ENCODE data around the gene PCNA. TPM values are rescaled to one million over a fixed set of nuclear protein-coding genes. Genes with fewer than 3 reads are reported as not detected.
"Not testable (repeated sequence)": the region's sequence is repeated elsewhere in the genome, so short reads cannot be mapped to it uniquely, and the experiment has no call there.

The PCNA gene
- total RNA-seq, 1 experiment from 2014 or later, result 274 TPM

- no peak overlapping the region for H3K18ac ChIP-seq (ENCODE audit: insufficient read length, low read depth, low read length)
- H3K14ac ChIP-seq (ENCODE audit: insufficient read depth, low read length), result no peak overlapping the region
- H2BK20ac ChIP-seq (ENCODE audit: low read depth, low read length, poor library complexity, severe bottlenecking), result no peak overlapping the region
- no peak overlapping the region for H2BK12ac ChIP-seq (ENCODE audit: insufficient read length, low read depth, low read length)
- no peak for TF ChIP-seq CTCF (conservative IDR thresholded peaks at IDR 0.05)
- H3K27me3 ChIP-seq (ENCODE audit: insufficient read depth, low read length), result no peaks in the 10 kb centered on the region
- no peak overlapping the region for H2BK120ac ChIP-seq (ENCODE audit: low read depth, low read length, poor library complexity, severe bottlenecking)
- H3K4me2 ChIP-seq (ENCODE audit: insufficient read depth, insufficient read length, low read length), result no peak overlapping the region
- H4K20me1 ChIP-seq (ENCODE audit: control insufficient read depth, insufficient read depth, insufficient read length), result no peaks in the 10 kb centered on the region
- H3K9me3 ChIP-seq (ENCODE audit: control insufficient read depth, low read depth, low read length), result no peaks in the 10 kb centered on the region
- Mint-ChIP-seq H3K36me3 (ENCODE audit: insufficient read depth in 1 of 3, low read depth in 3 of 3) (no peaks in the 10 kb centered on the region), H3K4me3 (no peak overlapping the region), H3K27ac (no peak overlapping the region), H3K27me3 (ENCODE audit: low read depth) (peaks cover 2% of the 10 kb centered on the region; the same call in 1 of the 2 replicates), H3K4me1 (peaks cover 11 to 12% of the 10 kb centered on the region in 2 experiments), H3K9me3 (no peaks in the 10 kb centered on the region)
- no peak overlapping the region for H2BK5ac ChIP-seq (ENCODE audit: insufficient read length, low read length)
- H3K27ac ChIP-seq (ENCODE audit: insufficient read length, low read depth, low read length), result no peak overlapping the region
- H4K91ac ChIP-seq (ENCODE audit: insufficient read length, low read depth, low read length), result no peak overlapping the region
- H3T11ph ChIP-seq (ENCODE audit: low read length), result no peak overlapping the region
- no peak overlapping the region for H2BK15ac ChIP-seq (ENCODE audit: low read depth, low read length)
- H2AK5ac ChIP-seq (ENCODE audit: insufficient read length, low read length), result no peak overlapping the region
- no peak for DNase-seq
- H4K5ac ChIP-seq (ENCODE audit: insufficient read length, low read depth, low read length), result no peak overlapping the region
- no peaks in the 10 kb centered on the region for H3K23me2 ChIP-seq (ENCODE audit: insufficient read length, low read depth, low read length, poor library complexity, severe bottlenecking)
- H3K9ac ChIP-seq (ENCODE audit: extremely low read depth, insufficient read length, low read length), result no peak overlapping the region
- H3K4me1 ChIP-seq (ENCODE audit: insufficient read depth, low read length), result no peaks in the 10 kb centered on the region
- H3K23ac ChIP-seq (ENCODE audit: insufficient read length, low read depth, low read length), result no peak overlapping the region
- no peak overlapping the region for H4K8ac ChIP-seq (replicated peaks; ENCODE audit: insufficient read length, low read depth, low read length)
- H3K79me1 ChIP-seq (ENCODE audit: insufficient read depth, low read depth, low read length, poor library complexity, severe bottlenecking), result no peaks in the 10 kb centered on the region
- H3K79me2 ChIP-seq (ENCODE audit: insufficient read depth, low read length), result no peaks in the 10 kb centered on the region
- H2AFZ ChIP-seq (ENCODE audit: low read length), result no peak overlapping the region
- no peak overlapping the region for H3K4ac ChIP-seq (ENCODE audit: low read depth, low read length)
- no CpG with 5 or more reads among the region's 8 CpGs for WGBS (ENCODE audit: extremely low coverage, insufficient read length, low lambda C conversion rate)
- H3K56ac ChIP-seq (ENCODE audit: insufficient read length, low read depth, low read length), result no peak overlapping the region
These were observed 46.8 kb downstream of the PCNA start for GRCh38 chr20:5072756-5073659.

GRCh38 chr20:5071942-5072341, 47.8 kb downstream of the PCNA start:
- not testable (repeated sequence) for H3K23me2 ChIP-seq (ENCODE audit: insufficient read length, low read depth, low read length, poor library complexity, severe bottlenecking); H3T11ph ChIP-seq (ENCODE audit: low read length); H3K79me1 ChIP-seq (ENCODE audit: insufficient read depth, low read depth, low read length, poor library complexity, severe bottlenecking); H3K4ac ChIP-seq (ENCODE audit: low read depth, low read length); H3K18ac ChIP-seq (ENCODE audit: insufficient read length, low read depth, low read length); H2BK12ac ChIP-seq (ENCODE audit: insufficient read length, low read depth, low read length); H2BK20ac ChIP-seq (ENCODE audit: low read depth, low read length, poor library complexity, severe bottlenecking); H3K27me3 ChIP-seq (ENCODE audit: insufficient read depth, low read length); H3K4me2 ChIP-seq (ENCODE audit: insufficient read depth, insufficient read length, low read length); H3K14ac ChIP-seq (ENCODE audit: insufficient read depth, low read length); H3K4me1 ChIP-seq (ENCODE audit: insufficient read depth, low read length); H4K5ac ChIP-seq (ENCODE audit: insufficient read length, low read depth, low read length); H2BK120ac ChIP-seq (ENCODE audit: low read depth, low read length, poor library complexity, severe bottlenecking); H3K9me3 ChIP-seq (ENCODE audit: control insufficient read depth, low read depth, low read length); H2BK5ac ChIP-seq (ENCODE audit: insufficient read length, low read length); H3K27me3 Mint-ChIP-seq (ENCODE audit: low read depth); DNase-seq; H3K4me3 Mint-ChIP-seq; H4K8ac ChIP-seq (replicated peaks; ENCODE audit: insufficient read length, low read depth, low read length); H3K56ac ChIP-seq (ENCODE audit: insufficient read length, low read depth, low read length); H3K27ac ChIP-seq (ENCODE audit: insufficient read length, low read depth, low read length); H2AK5ac ChIP-seq (ENCODE audit: insufficient read length, low read length); H3K27ac Mint-ChIP-seq; H3K23ac ChIP-seq (ENCODE audit: insufficient read length, low read depth, low read length); H3K79me2 ChIP-seq (ENCODE audit: insufficient read depth, low read length); H3K9me3 Mint-ChIP-seq; H2AFZ ChIP-seq (ENCODE audit: low read length); H3K36me3 Mint-ChIP-seq (ENCODE audit: insufficient read depth in 1 of 3, low read depth in 3 of 3); H2BK15ac ChIP-seq (ENCODE audit: low read depth, low read length); H3K9ac ChIP-seq (ENCODE audit: extremely low read depth, insufficient read length, low read length); H4K91ac ChIP-seq (ENCODE audit: insufficient read length, low read depth, low read length); H4K20me1 ChIP-seq (ENCODE audit: control insufficient read depth, insufficient read depth, insufficient read length)
- peaks cover 13 to 15% of the 10 kb centered on the region in 2 experiments for H3K4me1 Mint-ChIP-seq
- no CpG with 5 or more reads among the region's 4 CpGs for WGBS (ENCODE audit: extremely low coverage, insufficient read length, low lambda C conversion rate)

Measured in H9 (cell line).